HuH-7.5 (cell line): ENCODE data around the gene AP3D1.
A peak's percentile ranks its signal among the peaks of the same experiment; 100 is the strongest.

Experiments used
- DNase-seq: peaks from one replicate; pipeline ENCODE4 v3.0.0; 2011; ENCODE audit warnings: low spot score

Gene AP3D1

GRCh38 chr19:2061495-2062388 lies 89.6 kb downstream of the AP3D1 start:
- DNase-seq: peak; percentile 99

GRCh38 chr19:2060884-2061494 lies 90.4 kb downstream of the AP3D1 start:
- peak; percentile 74 for DNase-seq

- DNase-seq: no peak
These were observed 91.8 kb downstream of the AP3D1 start for GRCh38 chr19:2059422-2060201.

GRCh38 chr19:2058570-2059421 lies 92.6 kb downstream of the AP3D1 start:
- no peak for DNase-seq

- no peak for DNase-seq
These were observed 93.6 kb downstream of the AP3D1 start for GRCh38 chr19:2057484-2058469.

GRCh38 chr19:2056837-2057192 lies 94.6 kb downstream of the AP3D1 start:
- DNase-seq: no peak

- no peak for DNase-seq
These were observed 95.2 kb downstream of the AP3D1 start for GRCh38 chr19:2055931-2056836.

- no peak for DNase-seq
These were observed 96.6 kb downstream of the AP3D1 start for GRCh38 chr19:2054763-2055162.

GRCh38 chr19:2053601-2054389 lies 97.6 kb downstream of the AP3D1 start:
- no peak for DNase-seq

GRCh38 chr19:2051773-2052704 lies 99.3 kb downstream of the AP3D1 start:
- DNase-seq: no peak

GRCh38 chr19:2050991-2051772 lies 100.2 kb downstream of the AP3D1 start, which contains the start of gene MKNK2:
Gene MKNK2, minus strand, starts transcription at chr19:2051244. Its CDS starts 393 bp downstream, at chr19:2050851.
- peak; percentile 92 for DNase-seq
